Fibroblast of skin of left biceps (primary cell): ENCODE measurements around the gene ZDHHC3.
A peak's percentile ranks its signal among the peaks of the same experiment; 100 is the strongest.
"Not testable (repeated sequence)": the region's sequence is repeated elsewhere in the genome, so short reads cannot be mapped to it uniquely, and the experiment has no call there.

Experiments
- DNase-seq, 2 experiments: peaks; one replicate each; pipeline ENCODE4 v3.0.0-alpha.2; 2013; ENCODE audit warnings: low read depth in 2 of 2

ZDHHC3 gene

DNA sequence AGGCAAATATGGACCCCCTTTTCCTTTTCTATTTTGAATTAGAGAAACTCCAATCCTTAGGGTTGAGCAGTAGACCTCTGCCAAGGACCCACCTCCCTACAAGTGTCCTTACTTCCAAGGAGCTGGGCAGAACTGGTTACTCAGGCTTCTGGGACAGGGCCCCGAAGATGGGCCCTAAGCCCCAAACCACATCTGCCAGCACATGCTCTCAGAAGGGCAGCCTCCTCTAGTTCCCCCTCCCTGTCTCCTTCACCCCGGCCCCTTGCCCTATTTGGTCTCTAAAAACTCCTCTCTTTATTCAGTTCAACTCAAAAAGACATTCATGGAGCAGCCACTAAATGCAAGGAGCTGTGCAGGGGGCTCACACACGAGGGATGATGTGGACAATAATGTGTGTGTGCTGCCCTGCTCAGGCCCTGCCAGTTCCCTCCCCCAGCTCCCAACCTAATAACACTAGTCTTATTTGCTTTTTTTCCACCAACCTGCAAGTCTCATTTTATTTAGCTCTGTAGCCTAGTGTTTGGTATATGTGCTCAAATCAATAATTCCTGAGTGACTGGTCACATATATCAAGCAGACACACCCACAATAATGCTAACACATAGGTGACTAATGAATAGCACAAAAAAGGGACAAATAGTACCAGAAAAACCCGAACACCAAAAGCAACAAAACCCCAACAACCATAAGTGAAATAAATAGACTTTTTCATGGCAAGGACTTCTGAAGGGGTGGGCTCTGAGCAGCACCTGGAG is 12.2 kb downstream of the ZDHHC3 start:
- DNase-seq: no peak

DNA sequence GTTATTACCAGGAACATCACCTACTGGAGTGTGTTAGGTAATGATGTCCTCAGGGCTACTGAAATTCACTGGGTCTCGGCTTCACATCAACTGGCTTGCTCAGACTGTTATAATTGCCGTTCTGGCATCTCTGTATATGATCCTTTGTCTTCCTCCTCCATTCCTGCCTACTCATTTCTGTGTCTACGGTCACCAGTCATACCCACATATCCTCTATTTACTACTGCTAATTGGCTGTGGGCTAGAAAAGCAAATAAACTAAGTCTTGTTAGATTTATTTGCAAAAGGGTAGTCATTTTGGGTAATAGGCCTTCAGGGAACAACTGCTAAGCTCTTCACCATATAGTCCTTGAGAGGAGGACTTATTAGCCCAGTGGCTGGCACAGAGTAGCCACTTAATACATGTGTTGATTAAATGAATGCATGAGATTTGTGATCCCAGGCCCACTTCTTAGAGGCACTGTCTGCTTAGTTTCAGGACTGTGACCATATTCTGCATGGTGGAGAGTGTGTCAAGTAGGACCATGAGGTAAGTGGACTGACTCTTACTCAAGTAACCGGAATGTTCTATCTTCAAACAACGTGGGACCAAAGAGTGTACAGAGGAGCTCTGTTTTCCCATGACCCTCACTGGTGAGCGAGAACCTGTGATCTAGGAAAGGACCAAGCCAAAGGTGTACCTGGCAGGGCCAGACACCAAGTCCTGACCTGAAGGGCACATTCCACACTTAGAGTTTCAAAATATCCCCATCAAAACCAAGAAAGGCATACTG is 13.2 kb downstream of the ZDHHC3 start:
- DNase-seq: no peak

DNA sequence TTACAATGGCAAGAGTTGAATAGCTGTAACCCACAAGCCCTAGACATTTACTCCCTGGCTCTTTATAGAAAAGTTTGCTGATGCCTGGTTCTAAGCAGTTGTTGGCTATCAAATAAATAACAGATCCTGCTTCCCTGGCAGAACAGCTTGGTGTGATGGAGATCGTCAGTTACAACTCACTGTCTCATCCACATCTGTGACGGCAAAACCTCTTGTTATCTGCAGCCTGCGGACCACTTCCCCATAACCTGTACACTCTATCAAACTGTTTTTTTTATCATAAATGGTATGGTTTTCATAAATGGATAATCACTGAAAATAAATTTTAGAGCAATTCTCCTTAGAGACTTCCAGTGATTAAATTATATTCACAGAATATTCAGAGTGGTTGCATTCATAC is 14.1 kb downstream of the ZDHHC3 start:
- DNase-seq: no peak

DNA sequence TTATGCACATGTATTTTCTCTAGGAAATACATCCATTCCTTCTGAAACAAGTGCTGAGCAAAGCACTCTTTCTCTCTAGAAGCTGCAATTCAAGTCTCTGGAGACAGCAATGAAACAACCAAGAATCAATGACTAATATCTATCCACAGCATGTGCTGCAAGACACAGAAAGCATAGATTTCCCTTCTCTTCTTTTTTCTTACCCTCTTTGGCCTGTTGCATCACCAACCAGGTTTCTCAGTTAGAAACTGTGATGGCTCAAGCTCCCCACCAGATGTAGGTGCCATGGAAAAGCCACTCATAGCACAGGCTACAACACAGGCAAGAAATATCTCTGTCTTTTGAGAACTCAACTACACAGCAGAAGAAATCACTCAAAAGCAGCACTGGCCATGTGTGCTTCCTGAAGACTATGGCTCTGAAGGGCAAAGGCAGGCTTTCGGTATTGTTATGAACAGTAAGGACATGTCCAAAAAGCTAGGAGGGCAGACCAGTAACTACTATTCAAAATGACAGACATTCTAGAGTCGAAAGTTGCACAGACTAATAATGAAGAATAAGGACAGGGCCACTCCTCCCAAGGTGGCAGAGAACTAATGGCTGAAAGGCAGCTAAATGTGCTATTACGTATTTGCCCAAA is 15.5 kb downstream of the ZDHHC3 start:
- DNase-seq: peak; percentile 9 to 17

DNA sequence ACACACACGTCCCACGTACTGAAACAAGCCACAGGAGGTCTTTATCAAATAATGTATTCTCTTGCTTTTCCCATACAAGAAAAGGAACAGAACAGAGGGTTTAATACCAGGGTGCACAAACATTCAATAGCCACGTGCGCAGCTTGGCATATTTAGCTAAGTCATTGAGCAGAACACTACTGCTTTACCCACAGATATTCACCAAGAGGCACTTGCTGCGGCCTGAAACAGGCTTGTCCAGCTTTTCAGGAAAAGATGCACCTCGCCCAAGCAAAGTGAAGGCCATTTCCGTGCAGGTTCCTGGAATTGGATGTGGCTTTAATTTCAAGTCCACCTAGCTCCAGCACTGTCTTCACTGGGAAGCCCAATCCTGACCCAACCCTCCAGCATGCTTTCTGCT is 17.6 kb downstream of the ZDHHC3 start:
- DNase-seq: no peak

DNA sequence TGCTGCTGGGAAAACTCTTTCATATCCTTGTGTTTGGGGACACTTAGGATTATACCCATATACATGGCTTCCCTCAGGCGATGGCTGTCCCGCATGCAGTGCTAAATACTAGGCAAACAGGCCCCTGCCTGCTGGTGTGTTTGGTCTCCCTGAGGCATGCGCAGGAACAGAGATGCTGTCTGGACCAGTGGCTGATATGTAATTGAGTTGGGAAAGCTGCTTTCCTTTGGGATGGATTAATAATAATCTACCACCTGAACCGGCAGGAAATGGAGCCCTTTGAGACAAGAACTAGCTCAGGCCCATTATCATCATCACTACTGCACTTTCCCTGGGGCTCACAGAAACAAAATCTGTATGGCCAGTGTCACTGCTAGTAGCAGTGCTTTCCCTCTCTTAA is 18.0 kb downstream of the ZDHHC3 start:
- DNase-seq: no peak

DNA sequence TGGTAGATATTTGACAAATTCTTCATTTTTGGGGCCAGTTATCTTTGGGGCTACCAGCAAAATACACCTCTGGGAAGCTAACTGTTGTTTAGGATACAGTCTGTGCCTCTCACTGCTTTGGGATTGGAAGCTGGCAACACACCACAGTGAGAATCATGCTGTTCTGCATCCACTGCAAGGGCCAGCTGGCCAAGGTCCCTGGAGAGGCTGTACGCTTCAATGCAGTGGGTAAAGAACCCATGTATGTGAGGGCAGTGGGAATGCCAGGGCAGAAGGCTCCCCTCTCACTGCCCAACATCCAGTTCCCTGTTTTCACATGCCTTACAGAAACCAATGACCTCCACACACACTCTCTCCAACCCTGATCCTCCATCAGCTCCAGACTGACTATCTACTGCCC is 20.1 kb downstream of the ZDHHC3 start:
- no peak for DNase-seq

DNA sequence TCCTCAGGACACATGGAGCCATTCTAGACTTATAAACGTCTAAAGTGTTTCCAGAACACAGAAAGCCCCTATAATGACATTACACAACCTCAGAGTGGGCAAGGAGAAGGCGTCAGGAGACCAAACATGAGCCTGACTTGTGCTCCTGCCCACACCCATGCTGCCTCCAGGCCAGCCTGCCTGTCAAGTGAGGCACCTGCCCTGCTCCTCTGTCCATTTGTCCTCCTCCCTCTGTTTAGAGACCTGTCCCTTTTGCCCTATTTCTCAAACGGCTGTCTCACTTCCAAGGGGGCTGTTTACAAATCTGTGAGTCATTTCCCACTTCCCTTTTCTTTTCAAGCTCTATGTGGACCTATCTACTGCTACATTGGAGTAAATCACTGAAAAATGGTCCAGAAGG is 21.0 kb downstream of the ZDHHC3 start:
- DNase-seq: no peak

DNA sequence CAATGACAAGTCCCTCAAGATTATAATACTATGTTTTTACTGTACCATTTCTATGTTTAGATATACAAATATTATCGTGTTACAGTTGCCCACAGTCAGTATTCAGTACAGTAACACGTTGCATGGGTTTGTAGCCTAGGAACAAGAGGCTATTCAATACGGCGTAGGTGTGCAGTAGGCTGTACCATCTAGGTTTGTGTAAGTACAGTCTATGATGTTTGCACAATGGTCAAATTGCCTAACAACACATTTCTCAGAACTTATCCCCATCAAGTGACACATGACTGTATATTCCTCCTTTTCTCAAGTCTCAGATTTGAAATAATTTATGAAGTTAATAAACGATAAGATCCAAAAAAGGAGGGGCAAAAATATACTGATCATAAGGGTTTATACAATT is 21.7 kb downstream of the ZDHHC3 start:
- DNase-seq: no peak

DNA sequence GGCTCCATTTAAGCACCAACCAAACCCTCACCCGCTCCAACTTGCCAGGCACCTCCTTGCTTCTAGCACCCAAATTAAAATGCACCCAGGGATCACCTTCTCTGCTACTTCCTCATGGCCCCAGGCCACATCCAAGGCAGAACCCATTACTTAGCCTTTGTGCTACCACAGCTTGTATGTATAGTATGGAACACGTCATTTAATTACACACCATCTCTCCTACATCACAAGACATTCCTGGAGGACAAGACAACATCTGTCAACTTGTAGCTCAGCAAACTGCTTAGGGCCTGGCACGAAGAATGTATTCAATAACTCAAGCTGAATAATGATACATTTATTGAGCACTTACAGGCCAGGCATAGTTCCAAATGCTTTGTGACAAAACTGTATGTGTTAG is 23.3 kb downstream of the ZDHHC3 start:
- no peak for DNase-seq

DNA sequence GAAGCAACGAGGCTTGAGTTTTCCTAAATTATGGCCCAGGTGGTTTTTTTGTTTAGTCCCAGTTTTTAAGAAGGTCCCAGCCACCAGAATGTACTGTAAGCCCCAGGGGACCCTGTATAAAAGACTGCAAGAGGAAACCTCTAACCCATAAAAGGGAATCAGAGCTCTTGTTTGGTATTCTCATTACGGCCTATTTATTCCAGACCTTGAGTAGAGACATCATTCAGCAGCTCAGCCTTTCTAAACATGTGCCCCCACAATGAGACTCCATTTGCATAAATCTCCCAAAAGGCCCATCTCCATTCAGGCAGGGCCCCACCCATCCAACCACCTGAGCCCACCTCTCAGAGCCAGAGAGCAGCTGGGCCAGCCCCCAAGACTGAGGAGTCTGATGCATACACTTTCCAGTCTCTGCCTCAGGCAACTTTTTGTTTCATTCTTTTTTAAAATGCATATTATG is 25.7 kb downstream of the ZDHHC3 start:
- DNase-seq: no peak

DNA sequence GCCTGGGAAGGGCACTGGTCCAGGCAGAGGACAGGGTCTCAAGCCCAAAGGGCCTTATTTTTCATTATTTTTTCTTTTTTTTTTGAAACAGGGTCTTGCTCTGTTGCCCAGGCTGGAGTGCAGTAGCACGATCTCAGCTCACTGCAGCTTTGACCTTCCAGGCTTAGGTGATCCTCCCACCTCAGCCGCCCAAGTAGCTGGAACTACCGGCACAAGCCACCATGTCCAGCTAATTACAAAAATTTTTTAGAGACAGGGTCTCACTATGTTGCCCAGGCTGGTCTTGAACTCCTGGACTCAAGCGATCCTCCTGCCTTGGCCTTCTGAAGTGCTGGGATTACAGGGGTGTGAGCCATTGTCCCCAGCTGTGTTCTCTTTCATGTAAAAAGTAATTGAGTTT is 26.2 kb downstream of the ZDHHC3 start:
- DNase-seq: not testable (repeated sequence)

DNA sequence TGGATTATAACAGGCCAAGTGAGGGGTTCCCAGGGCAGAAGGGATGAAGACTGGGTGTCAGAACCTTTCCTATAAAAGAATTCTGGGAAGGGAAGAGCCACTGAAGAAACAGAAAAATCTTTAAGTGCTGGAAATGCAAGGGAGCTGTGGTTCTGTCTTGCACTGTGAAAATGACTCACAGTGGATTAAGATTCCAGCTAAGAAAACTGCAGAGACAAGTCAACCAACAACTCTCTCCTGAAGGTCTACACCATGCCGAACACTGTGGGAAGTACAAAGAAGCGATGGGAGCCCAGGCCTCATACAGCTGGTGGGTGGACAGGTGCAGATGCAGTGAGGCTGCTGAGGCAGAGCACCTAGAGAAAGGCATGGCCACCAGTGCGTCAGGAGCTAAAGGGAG is 27.7 kb downstream of the ZDHHC3 start:
- no peak for DNase-seq

DNA sequence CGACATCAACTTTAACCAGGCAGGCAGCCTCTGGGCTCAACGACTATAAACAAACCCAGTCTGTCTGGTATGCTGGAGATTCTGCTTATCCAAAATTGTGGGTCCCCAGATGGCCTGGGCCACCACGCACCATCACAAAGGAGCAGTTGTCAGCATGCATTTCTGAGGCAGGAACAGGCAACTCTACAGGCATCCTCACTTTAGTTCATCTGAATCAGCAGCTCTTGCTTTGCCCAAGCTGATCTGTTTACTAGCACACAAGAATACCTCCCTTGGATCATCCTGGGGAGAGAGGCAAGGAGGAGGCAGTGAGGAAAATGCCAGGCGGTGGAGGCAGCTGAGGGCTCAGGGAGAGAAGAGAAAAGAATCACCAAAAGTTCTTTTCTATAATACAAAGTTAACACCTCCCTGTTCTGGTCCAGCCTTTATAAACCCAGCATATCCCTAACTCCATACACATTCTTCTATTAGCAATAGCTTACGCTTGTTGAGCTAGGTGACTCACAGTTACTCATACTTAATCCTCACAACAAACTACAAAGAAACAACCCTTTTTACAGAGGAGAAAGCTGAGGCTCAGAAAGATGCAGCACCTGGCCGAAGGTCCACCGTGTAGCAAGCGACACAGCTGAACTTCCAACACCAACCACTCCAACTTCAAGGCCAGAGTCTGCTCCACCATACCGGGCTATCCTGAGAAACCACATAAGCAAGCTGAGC is 33.6 kb downstream of the ZDHHC3 start:
- no peak for DNase-seq

DNA sequence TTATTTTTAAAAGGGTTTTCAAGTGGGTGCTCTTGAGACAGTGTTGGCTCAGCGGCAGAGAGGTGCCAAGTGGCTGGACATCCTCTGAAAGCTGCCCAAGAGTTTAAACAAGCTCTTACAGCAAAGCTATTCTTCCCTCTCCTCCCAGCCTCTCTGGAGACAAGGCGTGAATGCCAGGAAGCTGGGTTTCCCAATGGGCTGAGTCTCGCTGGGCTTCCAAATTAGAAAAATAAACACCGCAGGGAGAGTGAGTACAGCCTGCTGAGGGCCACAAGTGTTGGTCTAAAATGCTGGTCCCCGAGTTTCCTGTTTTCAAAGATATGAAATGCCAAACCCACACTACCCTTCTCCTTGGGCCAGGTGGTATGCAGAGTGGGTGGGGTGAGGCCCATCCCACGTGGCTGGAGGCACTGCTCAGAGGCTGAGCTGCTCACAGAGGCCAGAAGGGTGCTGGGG is 36.4 kb downstream of the ZDHHC3 start:
- no peak for DNase-seq

DNA sequence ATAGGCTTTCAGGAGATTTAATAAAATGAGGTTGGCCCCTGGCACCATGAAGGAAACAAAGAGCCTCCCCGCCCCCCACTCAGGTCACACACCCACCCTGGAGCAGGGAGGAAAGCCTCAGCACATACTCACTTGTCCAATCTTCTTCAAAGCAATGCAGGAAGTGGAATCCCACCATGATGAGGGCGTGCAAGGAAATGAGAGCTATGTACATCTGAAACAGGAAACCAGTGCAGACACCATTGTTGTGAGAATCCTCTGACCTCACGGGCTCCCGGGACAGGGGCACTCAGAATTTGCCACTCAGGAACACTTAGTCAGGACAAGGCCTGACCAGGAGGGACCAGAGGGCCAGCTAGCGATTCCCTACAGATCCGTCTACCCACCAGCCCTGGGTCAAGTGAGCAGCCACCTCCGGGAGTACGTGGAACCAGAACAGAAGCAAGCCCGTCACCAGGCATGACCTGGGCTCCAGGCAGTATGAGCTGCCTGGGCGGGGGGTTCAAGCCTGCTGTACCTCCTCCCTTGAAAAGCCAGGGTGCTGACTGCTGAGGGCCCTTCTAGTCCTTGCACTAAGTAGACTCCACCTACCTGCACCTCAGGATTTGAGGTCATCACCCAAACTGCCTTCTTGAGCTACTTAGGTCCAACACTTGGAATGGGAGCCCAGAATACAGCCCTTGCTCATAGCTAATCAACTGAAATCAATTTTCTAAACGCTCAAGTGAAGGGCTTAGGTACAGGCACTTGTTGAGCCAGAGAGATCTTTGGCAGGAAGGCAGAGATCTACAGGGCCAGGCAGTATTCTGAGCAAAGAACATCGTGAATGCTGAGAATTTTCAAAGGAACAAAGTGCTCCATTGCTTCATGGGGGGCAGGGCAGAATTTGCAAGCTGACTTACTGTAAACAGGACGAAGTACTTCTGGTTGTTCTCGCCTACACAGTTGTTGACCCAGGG is 42.7 kb downstream of the ZDHHC3 start:
- DNase-seq: no peak

DNA sequence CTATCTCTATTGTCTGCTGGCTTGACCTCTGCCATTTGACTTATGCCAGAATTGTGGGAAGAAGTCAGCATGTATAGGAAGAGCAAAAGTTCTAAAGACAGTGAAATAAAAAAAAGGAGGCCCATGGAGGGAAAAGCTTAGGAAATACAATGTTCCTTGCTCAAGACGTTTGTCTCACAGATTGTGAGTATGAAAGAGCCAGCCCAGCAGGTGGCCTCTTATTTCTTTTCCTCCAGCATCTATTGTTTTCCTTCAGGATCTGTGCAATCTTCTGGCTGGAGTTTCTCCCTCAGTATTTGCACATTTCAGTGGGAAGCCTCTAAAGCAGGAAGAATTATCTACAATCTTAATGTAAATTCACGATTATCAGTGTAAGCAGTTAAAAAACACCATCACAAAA is 43.7 kb downstream of the ZDHHC3 start:
- DNase-seq: no peak

DNA sequence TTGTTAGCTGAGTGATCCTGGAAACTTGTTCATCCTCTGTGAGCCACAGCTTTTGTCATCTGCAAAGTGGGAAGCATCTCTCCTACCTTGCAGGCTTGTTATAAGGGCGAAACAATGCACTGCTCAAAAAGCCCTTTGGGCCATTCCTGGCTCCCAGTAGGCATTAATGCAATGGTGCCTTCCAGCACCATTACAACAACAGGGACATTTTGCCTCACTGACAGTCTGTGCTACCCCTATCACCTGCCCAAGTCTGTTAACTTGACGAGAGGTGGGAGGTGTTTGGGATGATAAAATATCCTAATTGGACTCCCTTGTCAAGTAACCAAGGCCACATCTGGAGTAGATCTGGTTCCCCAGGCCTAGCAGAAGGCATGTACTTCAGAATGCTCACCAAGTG is 44.2 kb downstream of the ZDHHC3 start:
- DNase-seq: no peak

DNA sequence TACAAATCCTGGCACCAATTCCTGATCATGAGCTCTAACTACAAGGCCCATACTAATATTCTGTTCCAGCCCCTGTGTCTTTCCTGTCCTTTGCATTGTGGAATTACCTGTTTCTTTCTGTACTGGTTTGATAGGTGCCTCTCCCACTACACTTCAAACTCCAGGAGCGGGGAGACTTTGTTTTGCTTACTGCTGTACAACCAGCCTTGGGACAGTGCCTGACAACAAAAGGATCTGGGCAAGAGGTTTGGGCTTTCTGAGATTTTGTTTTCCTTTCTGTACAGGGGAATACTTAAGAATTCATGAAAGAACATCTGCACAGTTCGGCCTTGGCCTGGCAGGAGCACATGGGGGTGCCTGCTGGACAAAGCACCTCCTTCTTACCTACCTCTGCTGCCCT is 45.1 kb downstream of the ZDHHC3 start:
- DNase-seq: no peak

DNA sequence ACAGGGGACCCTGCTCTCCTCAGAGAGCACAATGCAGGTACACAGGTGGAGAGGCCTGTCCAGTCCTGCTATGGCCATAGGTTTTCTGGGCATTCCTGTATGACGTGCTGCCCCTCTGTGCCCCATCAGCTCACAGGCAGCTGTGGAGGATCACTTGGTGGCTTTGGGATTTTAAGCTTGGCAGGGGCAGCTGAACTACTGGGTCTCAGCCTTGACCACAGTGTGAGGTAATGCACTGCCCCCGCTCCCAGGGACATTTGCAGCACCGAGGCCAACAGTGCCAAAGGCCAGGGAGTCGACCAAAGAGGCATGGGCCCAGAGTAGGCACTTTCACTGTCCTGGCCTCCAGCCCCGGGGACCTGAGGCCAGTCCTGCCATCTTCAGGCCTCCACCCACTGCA is 46.2 kb downstream of the ZDHHC3 start:
- no peak for DNase-seq

DNA sequence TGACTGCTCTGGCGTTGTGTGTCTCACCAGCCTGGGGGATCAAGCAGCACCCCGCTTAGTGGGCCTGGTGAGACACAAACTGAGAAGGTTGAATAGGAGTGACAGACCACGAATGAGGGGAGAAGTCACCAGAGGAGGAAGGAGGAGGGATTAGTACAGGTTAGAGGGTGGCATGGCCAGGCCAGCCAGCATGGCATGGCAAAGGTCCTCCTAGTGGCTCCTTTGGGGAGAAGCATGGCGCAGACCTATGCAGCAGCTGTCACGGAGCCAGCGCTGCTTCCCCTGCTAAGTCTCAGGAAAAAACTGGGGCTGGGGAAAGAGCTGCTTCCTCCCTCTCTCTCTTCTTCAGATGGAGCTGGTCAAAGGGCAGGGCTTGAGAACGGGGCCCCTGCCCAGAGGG is 48.6 kb downstream of the ZDHHC3 start:
- no peak for DNase-seq
